Panc1 (cell line): ENCODE data around the gene ARHGEF26. TPM values are rescaled to one million over a fixed set of nuclear protein-coding genes. Genes with fewer than 3 reads are reported as not detected.

Experiments
- ATAC-seq: fragments of 200-7000 bp; cut with Tn5 transposase; 2 replicates; pipeline ENCODE4 v1.9.1; 2020; ENCODE audit warnings: mild to moderate bottlenecking, moderate library complexity
- BruUV-seq: library from RNA; stranded (reverse); fragments of 400-500 nt; replicated peaks from 2 replicates; lab custom pipeline; 2021; lab: Mats Ljungman, UMichigan
- CTCF ChIA-PET: fragments of 300-600 bp; sonication (Branson Sonifier 250); formaldehyde crosslinking; loops from one replicate; lab custom pipeline; 2022; ENCODE audit warnings: antibody characterized with exemption; lab: Charles Lee
- POLR2A ChIA-PET: fragments of 300-600 bp; sonication (Branson Sonifier 250); formaldehyde crosslinking; loops from one replicate; lab custom pipeline; 2022; ENCODE audit warnings: antibody characterized with exemption; lab: Charles Lee
- DNase-seq: peaks from one replicate; pipeline ENCODE4 v3.0.0-alpha.2; 2010; ENCODE audit warnings: low read depth, low spot score
- H3K27ac ChIP-seq: 2 replicates; pipeline ENCODE4 v1.5.1; 2011; ENCODE audit warnings: mild to moderate bottlenecking, low read length, inconsistent platforms
- H3K27me3 ChIP-seq: fragments of 200-500 bp; sonication (Bioruptor generic); 2 replicates; pipeline ENCODE4 v1.6.0; 2014; ENCODE audit warnings: low read length, inconsistent platforms; ENCODE audit not compliant: control insufficient read depth, insufficient read depth
- H3K36me3 ChIP-seq: fragments of 200-500 bp; sonication (Bioruptor generic); 2 replicates; pipeline ENCODE4 v1.5.1; 2014; ENCODE audit warnings: inconsistent platforms, mild to moderate bottlenecking, low read length, moderate library complexity; ENCODE audit not compliant: control insufficient read depth, insufficient read depth
- H3K4me1 ChIP-seq: 2 replicates; pipeline ENCODE4 v1.5.1; 2011; ENCODE audit warnings: inconsistent platforms, mild to moderate bottlenecking, low read length, moderate library complexity; ENCODE audit not compliant: control insufficient read depth, insufficient read depth
- H3K4me3 ChIP-seq, 2 experiments: 2 replicates each; pipeline ENCODE4 v1.5.1; 2011 to 2012; ENCODE audit warnings: low read depth in 2 of 2, low read length in 2 of 2, mild to moderate bottlenecking in 2 of 2, inconsistent platforms in 1 of 2, moderate library complexity in 1 of 2
- H3K9me3 ChIP-seq: fragments of 200-500 bp; sonication (Bioruptor generic); 2 replicates; pipeline ENCODE4 v1.5.1; 2014; ENCODE audit warnings: low read depth, mild to moderate bottlenecking, inconsistent platforms, low read length, moderate library complexity; ENCODE audit not compliant: control insufficient read depth, insufficient read depth
- POLR2AphosphoS5 ChIP-seq: IDR thresholded peaks from 2 replicates; pipeline ENCODE4 v1.6.1; 2012; ENCODE audit warnings: mild to moderate bottlenecking, low read depth, low read length, moderate library complexity
- SIN3A ChIP-seq: IDR thresholded peaks from 2 replicates; pipeline ENCODE4 v1.6.1; 2012; ENCODE audit warnings: low read depth, mild to moderate bottlenecking, low read length, moderate library complexity, borderline replicate concordance; ENCODE audit not compliant: insufficient read depth
- TCF7L2 ChIP-seq: IDR thresholded peaks from 2 replicates; pipeline ENCODE4 v1.6.1; 2011; ENCODE audit warnings: mild to moderate bottlenecking, low read depth, low read length, inconsistent platforms
- in situ Hi-C: cut with HindIII; loops from 2 replicates; pipeline ENCODE4 v1.10.0; 2016; ENCODE audit warnings: low sequenced_read_pairs, low pct_unique_long_range_greater_than_20kb
- intact Hi-C: fragments of 100-400 bp; cut with micrococcal nuclease; formaldehyde crosslinking; loops from one replicate; pipeline ENCODE4 v1.10.0; 2022; ENCODE audit not compliant: unreplicated experiment
- total RNA-seq: library from RNA; stranded (reverse); gene quantifications from one replicate; pipeline ENCODE4 v1.2.1, GENCODE V29; 2021; ENCODE audit not compliant: unreplicated experiment
- TF ChIP-seq, protein P1 (sequence below): fragments of 450-650 bp; IDR thresholded peaks from 2 replicates; pipeline ENCODE4 v1.5.1; 2017; ENCODE audit warnings: mild to moderate bottlenecking
- TF ChIP-seq, protein P2 (sequence below), 2 experiments: IDR thresholded peaks; 2 replicates each; pipeline ENCODE4 v1.6.1; 2011 to 2012; ENCODE audit warnings: low read depth in 2 of 2, control low read depth in 1 of 2, low read length in 1 of 2, mild to moderate bottlenecking in 1 of 2, moderate library complexity in 1 of 2; ENCODE audit not compliant: insufficient read depth in 1 of 2

ARHGEF26 gene
- total RNA-seq, 1 experiment from 2014 or later: 2.0 TPM

GRCh38 chr3:154273381-154273780 lies 152.2 kb downstream of the ARHGEF26 start:
- POLR2A ChIA-PET: no interaction called here
- Histone ChIP-seq H3K36me3 (peaks cover 50% of the 10 kb centered on the region), H3K4me3 (no peak overlapping the region), H3K9me3 (no peaks in the 10 kb centered on the region), H3K27ac (no peak overlapping the region), H3K27me3 (no peaks in the 10 kb centered on the region), H3K4me1 (no peaks in the 10 kb centered on the region)
- no peak for DNase-seq
- TF ChIP-seq, protein P1, sequence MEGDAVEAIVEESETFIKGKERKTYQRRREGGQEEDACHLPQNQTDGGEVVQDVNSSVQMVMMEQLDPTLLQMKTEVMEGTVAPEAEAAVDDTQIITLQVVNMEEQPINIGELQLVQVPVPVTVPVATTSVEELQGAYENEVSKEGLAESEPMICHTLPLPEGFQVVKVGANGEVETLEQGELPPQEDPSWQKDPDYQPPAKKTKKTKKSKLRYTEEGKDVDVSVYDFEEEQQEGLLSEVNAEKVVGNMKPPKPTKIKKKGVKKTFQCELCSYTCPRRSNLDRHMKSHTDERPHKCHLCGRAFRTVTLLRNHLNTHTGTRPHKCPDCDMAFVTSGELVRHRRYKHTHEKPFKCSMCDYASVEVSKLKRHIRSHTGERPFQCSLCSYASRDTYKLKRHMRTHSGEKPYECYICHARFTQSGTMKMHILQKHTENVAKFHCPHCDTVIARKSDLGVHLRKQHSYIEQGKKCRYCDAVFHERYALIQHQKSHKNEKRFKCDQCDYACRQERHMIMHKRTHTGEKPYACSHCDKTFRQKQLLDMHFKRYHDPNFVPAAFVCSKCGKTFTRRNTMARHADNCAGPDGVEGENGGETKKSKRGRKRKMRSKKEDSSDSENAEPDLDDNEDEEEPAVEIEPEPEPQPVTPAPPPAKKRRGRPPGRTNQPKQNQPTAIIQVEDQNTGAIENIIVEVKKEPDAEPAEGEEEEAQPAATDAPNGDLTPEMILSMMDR: no peak
- TF ChIP-seq SIN3A (no peak), POLR2AphosphoS5 (no peak), TCF7L2 (no peak)
- TF ChIP-seq, protein P2, sequence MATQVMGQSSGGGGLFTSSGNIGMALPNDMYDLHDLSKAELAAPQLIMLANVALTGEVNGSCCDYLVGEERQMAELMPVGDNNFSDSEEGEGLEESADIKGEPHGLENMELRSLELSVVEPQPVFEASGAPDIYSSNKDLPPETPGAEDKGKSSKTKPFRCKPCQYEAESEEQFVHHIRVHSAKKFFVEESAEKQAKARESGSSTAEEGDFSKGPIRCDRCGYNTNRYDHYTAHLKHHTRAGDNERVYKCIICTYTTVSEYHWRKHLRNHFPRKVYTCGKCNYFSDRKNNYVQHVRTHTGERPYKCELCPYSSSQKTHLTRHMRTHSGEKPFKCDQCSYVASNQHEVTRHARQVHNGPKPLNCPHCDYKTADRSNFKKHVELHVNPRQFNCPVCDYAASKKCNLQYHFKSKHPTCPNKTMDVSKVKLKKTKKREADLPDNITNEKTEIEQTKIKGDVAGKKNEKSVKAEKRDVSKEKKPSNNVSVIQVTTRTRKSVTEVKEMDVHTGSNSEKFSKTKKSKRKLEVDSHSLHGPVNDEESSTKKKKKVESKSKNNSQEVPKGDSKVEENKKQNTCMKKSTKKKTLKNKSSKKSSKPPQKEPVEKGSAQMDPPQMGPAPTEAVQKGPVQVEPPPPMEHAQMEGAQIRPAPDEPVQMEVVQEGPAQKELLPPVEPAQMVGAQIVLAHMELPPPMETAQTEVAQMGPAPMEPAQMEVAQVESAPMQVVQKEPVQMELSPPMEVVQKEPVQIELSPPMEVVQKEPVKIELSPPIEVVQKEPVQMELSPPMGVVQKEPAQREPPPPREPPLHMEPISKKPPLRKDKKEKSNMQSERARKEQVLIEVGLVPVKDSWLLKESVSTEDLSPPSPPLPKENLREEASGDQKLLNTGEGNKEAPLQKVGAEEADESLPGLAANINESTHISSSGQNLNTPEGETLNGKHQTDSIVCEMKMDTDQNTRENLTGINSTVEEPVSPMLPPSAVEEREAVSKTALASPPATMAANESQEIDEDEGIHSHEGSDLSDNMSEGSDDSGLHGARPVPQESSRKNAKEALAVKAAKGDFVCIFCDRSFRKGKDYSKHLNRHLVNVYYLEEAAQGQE (IDR thresholded peaks at IDR 0.05; ENCODE audit: insufficient read depth in 1 of 2, low read depth in 2 of 2, low read length in 1 of 2): no peak
- in situ Hi-C loops (no loop called here), intact Hi-C loops (no loop called here)
- no peak for ATAC-seq
- CTCF ChIA-PET: no interaction called here
- BruUV-seq: no TSS peak

- ChIA-PET POLR2A (no interaction called here), CTCF (no interaction called here)
- ATAC-seq (no peak), DNase-seq (no peak)
- peaks cover 52% of the 10 kb centered on the region for H3K36me3 ChIP-seq
- in situ Hi-C loops: no loop called here
- H3K27ac ChIP-seq: no peak overlapping the region
- no TSS peak for BruUV-seq
- TF ChIP-seq TCF7L2: no peak
- H3K4me1 ChIP-seq: no peaks in the 10 kb centered on the region
- H3K27me3 ChIP-seq: no peaks in the 10 kb centered on the region
- intact Hi-C loops: no loop called here
- no peak overlapping the region for H3K4me3 ChIP-seq
- H3K9me3 ChIP-seq: no peaks in the 10 kb centered on the region
Observed at GRCh38 chr3:154274348-154274747, 153.2 kb downstream of the ARHGEF26 start.

- Histone ChIP-seq H3K27me3 (no peaks in the 10 kb centered on the region), H3K27ac (no peak overlapping the region), H3K4me3 (no peak overlapping the region), H3K36me3 (peaks cover 57% of the 10 kb centered on the region), H3K4me1 (no peaks in the 10 kb centered on the region), H3K9me3 (no peaks in the 10 kb centered on the region)
- DNase-seq: no peak
- POLR2A ChIA-PET: no interaction called here
- ATAC-seq: no peak
- CTCF ChIA-PET: no interaction called here
- TF ChIP-seq TCF7L2 (no peak), POLR2AphosphoS5 (no peak), SIN3A (no peak)
- TF ChIP-seq, protein P2 (IDR thresholded peaks at IDR 0.05; ENCODE audit: insufficient read depth in 1 of 2, low read depth in 2 of 2, low read length in 1 of 2): no peak
- TF ChIP-seq, protein P1: no peak
- intact Hi-C loops (no loop called here), in situ Hi-C loops (no loop called here)
- BruUV-seq: no TSS peak
Observed at GRCh38 chr3:154275292-154275691, 154.1 kb downstream of the ARHGEF26 start.
